CD4-positive, alpha-beta T cell (primary cell): ENCODE measurements around the gene KPTN. TPM values are rescaled to one million over a fixed set of nuclear protein-coding genes. Genes with fewer than 3 reads are reported as not detected.

Source experiments
- ATAC-seq: fragments of 200-7000 bp; cut with Tn5 transposase; one replicate; pipeline ENCODE4 v1.10.0; 2022; ENCODE audit warnings: mild to moderate bottlenecking; ENCODE audit not compliant: poor library complexity
- CTCF ChIA-PET: fragments of 350-600 bp; sonication (Branson Sonifier 250); formaldehyde crosslinking; loops from one replicate; lab custom pipeline; 2021; ENCODE audit warnings: antibody characterized with exemption, inconsistent platforms; lab: Charles Lee
- POLR2A ChIA-PET: fragments of 350-600 bp; sonication (Branson Sonifier 250); formaldehyde crosslinking; loops from one replicate; lab custom pipeline; 2021; ENCODE audit warnings: antibody characterized with exemption, inconsistent platforms; lab: Charles Lee
- DNase-seq, 14 experiments: peaks; one replicate each; pipeline ENCODE4 v3.0.0-alpha.2; 2013 to 2020; ENCODE audit warnings: mixed read lengths in 2 of 14
- H3K27ac ChIP-seq, 2 donors: one replicate each; pipeline versions ENCODE4 v1.5.1 to v1.7.0; 2013; ENCODE audit warnings: low read length in 2 of 2, low read depth in 1 of 2, mild to moderate bottlenecking in 1 of 2
- H3K27me3 ChIP-seq, 2 experiments: 1 replicate in 1 of 2; 2 replicates in 1 of 2; pipeline versions ENCODE4 v1.6.1 to v1.7.0; 2013; ENCODE audit warnings: low read length in 2 of 2, control low read depth in 1 of 2, mild to moderate bottlenecking in 1 of 2, moderate library complexity in 1 of 2; ENCODE audit not compliant: insufficient read depth in 2 of 2, control insufficient read depth in 1 of 2
- H3K36me3 ChIP-seq: one replicate; pipeline ENCODE4 v1.6.1; 2013; ENCODE audit warnings: low read length, control low read depth; ENCODE audit not compliant: insufficient read depth
- H3K4me1 ChIP-seq: one replicate; pipeline ENCODE4 v1.6.1; 2013; ENCODE audit warnings: low read length, control low read depth; ENCODE audit not compliant: insufficient read depth
- H3K4me3 ChIP-seq: one replicate; pipeline ENCODE4 v1.5.1; 2013; ENCODE audit warnings: mild to moderate bottlenecking, low read length, moderate library complexity
- H3K9me3 ChIP-seq, 2 experiments: 1 replicate in 1 of 2; 2 replicates in 1 of 2; pipeline versions ENCODE4 v1.6.1 to v1.7.0; 2013; ENCODE audit warnings: low read length in 2 of 2, mild to moderate bottlenecking in 2 of 2, control low read depth in 1 of 2, moderate library complexity in 1 of 2; ENCODE audit not compliant: control insufficient read depth in 1 of 2, insufficient read depth in 1 of 2
- H3K27ac Mint-ChIP-seq: one replicate; pipeline ENCODE4 v1.8.0; 2020; ENCODE audit warnings: mixed read lengths
- H3K27me3 Mint-ChIP-seq: one replicate; pipeline ENCODE4 v1.8.0; 2021; ENCODE audit warnings: mixed read lengths
- H3K36me3 Mint-ChIP-seq: one replicate; pipeline ENCODE4 v1.8.0; 2021; ENCODE audit warnings: low read depth, mixed read lengths
- H3K4me1 Mint-ChIP-seq: one replicate; pipeline ENCODE4 v1.8.0; 2021; ENCODE audit warnings: low read depth, mixed read lengths
- H3K4me3 Mint-ChIP-seq: one replicate; pipeline ENCODE4 v1.8.0; 2020; ENCODE audit warnings: mild to moderate bottlenecking, mixed read lengths
- H3K9me3 Mint-ChIP-seq: one replicate; pipeline ENCODE4 v1.8.0; 2020; ENCODE audit warnings: mixed read lengths
- CTCF ChIP-seq: fragments of 200-600 bp; IDR thresholded peaks from one replicate; pipeline ENCODE4 v1.8.0; 2022; ENCODE audit warnings: antibody characterized with exemption, mild to moderate bottlenecking
- intact Hi-C, 2 experiments: fragments of 100-400 bp; cut with DNase I in 1 of 2; cut with micrococcal nuclease in 1 of 2; formaldehyde crosslinking; loops; one replicate each; pipeline versions ENCODE4 v1.15.1 to v1.9.0; 2023 to 2025; cut with DNase I, micrococcal nuclease
- total RNA-seq, 174 experiments: library from RNA in 2 of 174; stranded (reverse) in 2 of 174; gene quantifications; one replicate each; pipeline ENCODE4 v1.2.3 and lab custom pipeline; 2021 to 2026

The KPTN gene
- total RNA-seq, 2 experiments from 2014 or later: 3.6 to 4.5 TPM

GRCh38 chr19:47505506-47505905 is 21.5 kb upstream of the KPTN start:
- Mint-ChIP-seq H3K9me3 (no peaks in the 10 kb centered on the region), H3K36me3 (peaks cover 55% of the 10 kb centered on the region), H3K4me1 (peaks cover 30% of the 10 kb centered on the region), H3K4me3 (no peak overlapping the region), H3K27me3 (no peaks in the 10 kb centered on the region), H3K27ac (no peak overlapping the region)
- ChIA-PET POLR2A (no interaction called here), CTCF (no interaction called here)
- ATAC-seq (no peak), DNase-seq (no peak)
- Histone ChIP-seq H3K27ac (no peak overlapping the region), H3K9me3 (no peaks in the 10 kb centered on the region), H3K4me3 (no peak overlapping the region), H3K27me3 (no peaks in the 10 kb centered on the region), H3K4me1 (peaks cover 26% of the 10 kb centered on the region), H3K36me3 (peaks cover 66% of the 10 kb centered on the region)
- intact Hi-C loops: no loop called here
- TF ChIP-seq CTCF: no peak

GRCh38 chr19:47503826-47504150 is 19.8 kb upstream of the KPTN start:
- peaks cover 13% of the 10 kb centered on the region for H3K4me1 ChIP-seq
- ChIA-PET POLR2A (no interaction called here), CTCF (interaction anchor here (1.5 kb wide), 1 partner anchor 67 kb away, joined by 3 read pairs; no protein-coding TSS in a partner anchor)
- Mint-ChIP-seq H3K27me3 (no peaks in the 10 kb centered on the region), H3K27ac (no peak overlapping the region), H3K36me3 (peaks cover 58% of the 10 kb centered on the region), H3K4me3 (no peak overlapping the region), H3K4me1 (peaks cover 14% of the 10 kb centered on the region), H3K9me3 (no peaks in the 10 kb centered on the region)
- H3K9me3 ChIP-seq: no peaks in the 10 kb centered on the region
- peaks cover 69% of the 10 kb centered on the region for H3K36me3 ChIP-seq
- intact Hi-C loops: no loop called here
- DNase-seq: no peak
- no peaks in the 10 kb centered on the region for H3K27me3 ChIP-seq
- TF ChIP-seq CTCF: no peak
- ATAC-seq: no peak
- no peak overlapping the region for H3K4me3 ChIP-seq
- H3K27ac ChIP-seq: no peak overlapping the region

- H3K4me1 Mint-ChIP-seq: peaks cover 14% of the 10 kb centered on the region
- Histone ChIP-seq H3K4me3 (no peak overlapping the region), H3K9me3 (no peaks in the 10 kb centered on the region), H3K36me3 (peaks cover 71% of the 10 kb centered on the region), H3K27me3 (no peaks in the 10 kb centered on the region), H3K27ac (no peak overlapping the region), H3K4me1 (peaks cover 8% of the 10 kb centered on the region)
- H3K9me3 Mint-ChIP-seq: no peaks in the 10 kb centered on the region
- ChIA-PET CTCF (interaction anchor here (1.5 kb wide), 1 partner anchor 66 kb away, joined by 3 read pairs; no protein-coding TSS in a partner anchor), POLR2A (interaction anchor here (0.5 kb wide), 1 partner anchor 22 kb away, joined by 4 read pairs; no protein-coding TSS in a partner anchor)
- H3K36me3 Mint-ChIP-seq: peaks cover 62% of the 10 kb centered on the region
- intact Hi-C loops: no loop called here
- no peak for ATAC-seq
- H3K27me3 Mint-ChIP-seq: no peaks in the 10 kb centered on the region
- H3K27ac Mint-ChIP-seq: no peak overlapping the region
- DNase-seq: no peak
- H3K4me3 Mint-ChIP-seq: no peak overlapping the region
- no peak for TF ChIP-seq CTCF
Observed at GRCh38 chr19:47503130-47503825, 19.3 kb upstream of the KPTN start.
